H1 (cell line): ENCODE measurements around the gene CPXM2.

Experiments used
- BACH1 ChIP-seq: IDR thresholded peaks from 2 replicates; pipeline ENCODE4 v1.6.1; 2012; ENCODE audit warnings: low read length, improper control_type of control experiment
- BRCA1 ChIP-seq: IDR thresholded peaks from 2 replicates; pipeline ENCODE4 v1.6.1; 2012; ENCODE audit warnings: low read depth, low read length, improper control_type of control experiment
- JUND ChIP-seq: IDR thresholded peaks from 2 replicates; pipeline ENCODE4 v1.6.1; 2011; ENCODE audit warnings: mild to moderate bottlenecking, improper control_type of control experiment, low read length
- POLR2A ChIP-seq, 2 experiments: IDR thresholded peaks; 1 replicate in 1 of 2; 2 replicates in 1 of 2; pipeline ENCODE4 v1.6.1; 2011; ENCODE audit warnings: low read depth in 2 of 2, low read length in 2 of 2, mild to moderate bottlenecking in 2 of 2; ENCODE audit errors: control extremely low read depth in 1 of 2
- SRF ChIP-seq: IDR thresholded peaks from 2 replicates; pipeline ENCODE4 v1.6.1; 2011; ENCODE audit warnings: mild to moderate bottlenecking, low read depth, low read length, moderate library complexity
- TAF1 ChIP-seq: IDR thresholded peaks from 2 replicates; pipeline ENCODE4 v1.6.1; 2011; ENCODE audit warnings: mild to moderate bottlenecking, low read depth, low read length
- TF ChIP-seq, protein P1 (sequence below), 3 experiments: IDR thresholded peaks; 1 replicate in 2 of 3; 2 replicates in 1 of 3; pipeline versions ENCODE4 v1.5.1 to v1.6.1; 2011; ENCODE audit warnings: low read length in 3 of 3, mild to moderate bottlenecking in 3 of 3, inconsistent platforms in 2 of 3, low read depth in 1 of 3, moderate library complexity in 1 of 3; ENCODE audit not compliant: insufficient read depth in 1 of 3; ENCODE audit errors: control extremely low read depth in 1 of 3
- TF ChIP-seq, protein P2 (sequence below): IDR thresholded peaks from 2 replicates; pipeline ENCODE4 v1.6.1; 2011; ENCODE audit warnings: low read length, improper control_type of control experiment
- TF ChIP-seq, protein P3 (sequence below): IDR thresholded peaks from 2 replicates; pipeline ENCODE4 v1.6.1; 2011; ENCODE audit warnings: low read depth, mild to moderate bottlenecking, low read length; ENCODE audit not compliant: insufficient read depth
- TF ChIP-seq, protein P4 (sequence below): fragments of 300-600 bp; sonication (generic); IDR thresholded peaks from 2 replicates; pipeline ENCODE4 v1.7.1; 2012; ENCODE audit warnings: low read length, moderate library complexity, mild to moderate bottlenecking, inconsistent platforms; ENCODE audit not compliant: insufficient replicate concordance

DNA sequence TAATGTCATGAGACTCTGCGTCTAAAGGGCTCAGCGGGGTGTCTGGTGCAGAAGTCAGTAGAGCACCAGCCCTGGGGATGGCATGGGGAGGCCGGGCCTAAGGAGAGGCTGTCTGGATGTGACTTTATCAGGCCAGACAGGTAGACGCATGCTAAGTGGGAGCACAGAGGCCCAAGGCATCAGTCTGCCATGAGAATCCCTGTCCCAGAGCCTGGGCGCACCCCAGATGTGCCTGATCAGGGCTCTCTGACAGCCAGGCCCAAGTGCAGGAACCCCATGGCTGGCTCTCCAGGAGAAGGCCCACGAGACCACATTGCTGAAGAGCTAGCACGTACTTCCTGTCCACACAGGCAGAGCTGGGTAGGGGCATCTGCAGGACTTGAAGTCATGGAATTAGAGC, 48.0 kb upstream of the CPXM2 start:
- TF ChIP-seq POLR2A (IDR thresholded peaks at IDR 0.05; ENCODE audit: control extremely low read depth in 1 of 2, low read depth in 2 of 2, low read length in 2 of 2) (no peak), BRCA1 (no peak), BACH1 (no peak), TAF1 (no peak), SRF (no peak), JUND (no peak)
- TF ChIP-seq, protein P1, sequence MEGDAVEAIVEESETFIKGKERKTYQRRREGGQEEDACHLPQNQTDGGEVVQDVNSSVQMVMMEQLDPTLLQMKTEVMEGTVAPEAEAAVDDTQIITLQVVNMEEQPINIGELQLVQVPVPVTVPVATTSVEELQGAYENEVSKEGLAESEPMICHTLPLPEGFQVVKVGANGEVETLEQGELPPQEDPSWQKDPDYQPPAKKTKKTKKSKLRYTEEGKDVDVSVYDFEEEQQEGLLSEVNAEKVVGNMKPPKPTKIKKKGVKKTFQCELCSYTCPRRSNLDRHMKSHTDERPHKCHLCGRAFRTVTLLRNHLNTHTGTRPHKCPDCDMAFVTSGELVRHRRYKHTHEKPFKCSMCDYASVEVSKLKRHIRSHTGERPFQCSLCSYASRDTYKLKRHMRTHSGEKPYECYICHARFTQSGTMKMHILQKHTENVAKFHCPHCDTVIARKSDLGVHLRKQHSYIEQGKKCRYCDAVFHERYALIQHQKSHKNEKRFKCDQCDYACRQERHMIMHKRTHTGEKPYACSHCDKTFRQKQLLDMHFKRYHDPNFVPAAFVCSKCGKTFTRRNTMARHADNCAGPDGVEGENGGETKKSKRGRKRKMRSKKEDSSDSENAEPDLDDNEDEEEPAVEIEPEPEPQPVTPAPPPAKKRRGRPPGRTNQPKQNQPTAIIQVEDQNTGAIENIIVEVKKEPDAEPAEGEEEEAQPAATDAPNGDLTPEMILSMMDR (IDR thresholded peaks at IDR 0.05; ENCODE audit: control extremely low read depth in 1 of 3, insufficient read depth in 1 of 3, low read depth in 1 of 3, low read length in 3 of 3): no peak
- TF ChIP-seq, protein P2, sequence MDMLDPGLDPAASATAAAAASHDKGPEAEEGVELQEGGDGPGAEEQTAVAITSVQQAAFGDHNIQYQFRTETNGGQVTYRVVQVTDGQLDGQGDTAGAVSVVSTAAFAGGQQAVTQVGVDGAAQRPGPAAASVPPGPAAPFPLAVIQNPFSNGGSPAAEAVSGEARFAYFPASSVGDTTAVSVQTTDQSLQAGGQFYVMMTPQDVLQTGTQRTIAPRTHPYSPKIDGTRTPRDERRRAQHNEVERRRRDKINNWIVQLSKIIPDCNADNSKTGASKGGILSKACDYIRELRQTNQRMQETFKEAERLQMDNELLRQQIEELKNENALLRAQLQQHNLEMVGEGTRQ: no peak
- TF ChIP-seq, protein P3, sequence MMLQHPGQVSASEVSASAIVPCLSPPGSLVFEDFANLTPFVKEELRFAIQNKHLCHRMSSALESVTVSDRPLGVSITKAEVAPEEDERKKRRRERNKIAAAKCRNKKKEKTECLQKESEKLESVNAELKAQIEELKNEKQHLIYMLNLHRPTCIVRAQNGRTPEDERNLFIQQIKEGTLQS: no peak
- TF ChIP-seq, protein P4, sequence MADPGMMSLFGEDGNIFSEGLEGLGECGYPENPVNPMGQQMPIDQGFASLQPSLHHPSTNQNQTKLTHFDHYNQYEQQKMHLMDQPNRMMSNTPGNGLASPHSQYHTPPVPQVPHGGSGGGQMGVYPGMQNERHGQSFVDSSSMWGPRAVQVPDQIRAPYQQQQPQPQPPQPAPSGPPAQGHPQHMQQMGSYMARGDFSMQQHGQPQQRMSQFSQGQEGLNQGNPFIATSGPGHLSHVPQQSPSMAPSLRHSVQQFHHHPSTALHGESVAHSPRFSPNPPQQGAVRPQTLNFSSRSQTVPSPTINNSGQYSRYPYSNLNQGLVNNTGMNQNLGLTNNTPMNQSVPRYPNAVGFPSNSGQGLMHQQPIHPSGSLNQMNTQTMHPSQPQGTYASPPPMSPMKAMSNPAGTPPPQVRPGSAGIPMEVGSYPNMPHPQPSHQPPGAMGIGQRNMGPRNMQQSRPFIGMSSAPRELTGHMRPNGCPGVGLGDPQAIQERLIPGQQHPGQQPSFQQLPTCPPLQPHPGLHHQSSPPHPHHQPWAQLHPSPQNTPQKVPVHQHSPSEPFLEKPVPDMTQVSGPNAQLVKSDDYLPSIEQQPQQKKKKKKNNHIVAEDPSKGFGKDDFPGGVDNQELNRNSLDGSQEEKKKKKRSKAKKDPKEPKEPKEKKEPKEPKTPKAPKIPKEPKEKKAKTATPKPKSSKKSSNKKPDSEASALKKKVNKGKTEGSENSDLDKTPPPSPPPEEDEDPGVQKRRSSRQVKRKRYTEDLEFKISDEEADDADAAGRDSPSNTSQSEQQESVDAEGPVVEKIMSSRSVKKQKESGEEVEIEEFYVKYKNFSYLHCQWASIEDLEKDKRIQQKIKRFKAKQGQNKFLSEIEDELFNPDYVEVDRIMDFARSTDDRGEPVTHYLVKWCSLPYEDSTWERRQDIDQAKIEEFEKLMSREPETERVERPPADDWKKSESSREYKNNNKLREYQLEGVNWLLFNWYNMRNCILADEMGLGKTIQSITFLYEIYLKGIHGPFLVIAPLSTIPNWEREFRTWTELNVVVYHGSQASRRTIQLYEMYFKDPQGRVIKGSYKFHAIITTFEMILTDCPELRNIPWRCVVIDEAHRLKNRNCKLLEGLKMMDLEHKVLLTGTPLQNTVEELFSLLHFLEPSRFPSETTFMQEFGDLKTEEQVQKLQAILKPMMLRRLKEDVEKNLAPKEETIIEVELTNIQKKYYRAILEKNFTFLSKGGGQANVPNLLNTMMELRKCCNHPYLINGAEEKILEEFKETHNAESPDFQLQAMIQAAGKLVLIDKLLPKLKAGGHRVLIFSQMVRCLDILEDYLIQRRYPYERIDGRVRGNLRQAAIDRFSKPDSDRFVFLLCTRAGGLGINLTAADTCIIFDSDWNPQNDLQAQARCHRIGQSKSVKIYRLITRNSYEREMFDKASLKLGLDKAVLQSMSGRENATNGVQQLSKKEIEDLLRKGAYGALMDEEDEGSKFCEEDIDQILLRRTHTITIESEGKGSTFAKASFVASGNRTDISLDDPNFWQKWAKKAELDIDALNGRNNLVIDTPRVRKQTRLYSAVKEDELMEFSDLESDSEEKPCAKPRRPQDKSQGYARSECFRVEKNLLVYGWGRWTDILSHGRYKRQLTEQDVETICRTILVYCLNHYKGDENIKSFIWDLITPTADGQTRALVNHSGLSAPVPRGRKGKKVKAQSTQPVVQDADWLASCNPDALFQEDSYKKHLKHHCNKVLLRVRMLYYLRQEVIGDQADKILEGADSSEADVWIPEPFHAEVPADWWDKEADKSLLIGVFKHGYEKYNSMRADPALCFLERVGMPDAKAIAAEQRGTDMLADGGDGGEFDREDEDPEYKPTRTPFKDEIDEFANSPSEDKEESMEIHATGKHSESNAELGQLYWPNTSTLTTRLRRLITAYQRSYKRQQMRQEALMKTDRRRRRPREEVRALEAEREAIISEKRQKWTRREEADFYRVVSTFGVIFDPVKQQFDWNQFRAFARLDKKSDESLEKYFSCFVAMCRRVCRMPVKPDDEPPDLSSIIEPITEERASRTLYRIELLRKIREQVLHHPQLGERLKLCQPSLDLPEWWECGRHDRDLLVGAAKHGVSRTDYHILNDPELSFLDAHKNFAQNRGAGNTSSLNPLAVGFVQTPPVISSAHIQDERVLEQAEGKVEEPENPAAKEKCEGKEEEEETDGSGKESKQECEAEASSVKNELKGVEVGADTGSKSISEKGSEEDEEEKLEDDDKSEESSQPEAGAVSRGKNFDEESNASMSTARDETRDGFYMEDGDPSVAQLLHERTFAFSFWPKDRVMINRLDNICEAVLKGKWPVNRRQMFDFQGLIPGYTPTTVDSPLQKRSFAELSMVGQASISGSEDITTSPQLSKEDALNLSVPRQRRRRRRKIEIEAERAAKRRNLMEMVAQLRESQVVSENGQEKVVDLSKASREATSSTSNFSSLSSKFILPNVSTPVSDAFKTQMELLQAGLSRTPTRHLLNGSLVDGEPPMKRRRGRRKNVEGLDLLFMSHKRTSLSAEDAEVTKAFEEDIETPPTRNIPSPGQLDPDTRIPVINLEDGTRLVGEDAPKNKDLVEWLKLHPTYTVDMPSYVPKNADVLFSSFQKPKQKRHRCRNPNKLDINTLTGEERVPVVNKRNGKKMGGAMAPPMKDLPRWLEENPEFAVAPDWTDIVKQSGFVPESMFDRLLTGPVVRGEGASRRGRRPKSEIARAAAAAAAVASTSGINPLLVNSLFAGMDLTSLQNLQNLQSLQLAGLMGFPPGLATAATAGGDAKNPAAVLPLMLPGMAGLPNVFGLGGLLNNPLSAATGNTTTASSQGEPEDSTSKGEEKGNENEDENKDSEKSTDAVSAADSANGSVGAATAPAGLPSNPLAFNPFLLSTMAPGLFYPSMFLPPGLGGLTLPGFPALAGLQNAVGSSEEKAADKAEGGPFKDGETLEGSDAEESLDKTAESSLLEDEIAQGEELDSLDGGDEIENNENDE: no peak
